Measurements from ENCODE around the gene ZNHIT1.

The ZNHIT1 gene

GRCh38 chr7:101217388-101218235, at the start of gene ZNHIT1, which contains the start of gene PLOD3:
Gene ZNHIT1 (plus strand): TSS chr7:101218165. CDS start chr7:101218196, 31 bp downstream.
Gene PLOD3 (minus strand): TSS chr7:101217581. CDS start chr7:101217274, 307 bp downstream.
- peak; percentile 93 for DNase-seq

GRCh38 chr7:101168412-101169049, 49.4 kb upstream of the ZNHIT1 start:
- no peak for DNase-seq

GRCh38 chr7:101169110-101169837, 48.7 kb upstream of the ZNHIT1 start:
- no peak for DNase-seq

GRCh38 chr7:101169838-101170551, 48.0 kb upstream of the ZNHIT1 start:
- peak; percentile 69 for DNase-seq

- no peak for DNase-seq
Observed at GRCh38 chr7:101170617-101171441, 47.1 kb upstream of the ZNHIT1 start.

GRCh38 chr7:101171442-101171837, 46.5 kb upstream of the ZNHIT1 start:
- no peak for DNase-seq

- DNase-seq: no peak
Observed at GRCh38 chr7:101172005-101172853, 45.7 kb upstream of the ZNHIT1 start.

GRCh38 chr7:101172854-101173751, 44.9 kb upstream of the ZNHIT1 start:
- DNase-seq: no peak

GRCh38 chr7:101173752-101174244, 44.2 kb upstream of the ZNHIT1 start:
- DNase-seq: peak; percentile 35

GRCh38 chr7:101174322-101174854, 43.6 kb upstream of the ZNHIT1 start:
- DNase-seq: no peak

GRCh38 chr7:101175664-101176063, 42.3 kb upstream of the ZNHIT1 start:
- DNase-seq: no peak

- DNase-seq: no peak
Observed at GRCh38 chr7:101177644-101178043, 40.3 kb upstream of the ZNHIT1 start.

- DNase-seq: no peak
Observed at GRCh38 chr7:101179117-101179516, 38.8 kb upstream of the ZNHIT1 start.

- DNase-seq: no peak
Observed at GRCh38 chr7:101179713-101180112, 38.3 kb upstream of the ZNHIT1 start.

GRCh38 chr7:101180130-101180755, 37.7 kb upstream of the ZNHIT1 start, which contains the start of gene NAT16:
Gene NAT16 (minus strand): TSS chr7:101180293. CDS start chr7:101174807, 5,486 bp downstream.
- no peak for DNase-seq

- DNase-seq: no peak
Observed at GRCh38 chr7:101185258-101185839, 32.6 kb upstream of the ZNHIT1 start.

GRCh38 chr7:101186194-101186593, 31.8 kb upstream of the ZNHIT1 start:
- no peak for DNase-seq

- no peak for DNase-seq
Observed at GRCh38 chr7:101186844-101187428, 31.0 kb upstream of the ZNHIT1 start.
